ENCODE results near the gene ARV1.

ARV1 gene

GRCh38 chr1:230966358-230966873 lies 12.5 kb upstream of the ARV1 start:
- Histone ChIP-seq H2AFZ (ENCODE audit: low read depth, low read length) (no peak overlapping the region), H3K36me3 (replicated peaks; ENCODE audit: low read depth, low read length) (peaks cover 9% of the 10 kb centered on the region), H4K20me1 (ENCODE audit: insufficient read depth, low read length) (no peaks in the 10 kb centered on the region), H3K4me3 (ENCODE audit: low read length) (no peak overlapping the region), H3K27me3 (ENCODE audit: low read depth, low read length) (no peaks in the 10 kb centered on the region), H3K79me2 (ENCODE audit: low read length) (peaks cover 42% of the 10 kb centered on the region), H3K27ac (ENCODE audit: low read length) (no peak overlapping the region), H3K9me3 (ENCODE audit: insufficient read depth, low read length) (no peaks in the 10 kb centered on the region), H3K9ac (ENCODE audit: low read length) (no peak overlapping the region), H3K4me1 (ENCODE audit: low read length) (no peaks in the 10 kb centered on the region), H3K4me2 (ENCODE audit: low read length) (no peak overlapping the region)
- TF ChIP-seq CTCF (IDR thresholded peaks at IDR 0.05; ENCODE audit: low read depth, low read length) (no peak), EZH2phosphoT487 (IDR thresholded peaks at IDR 0.05; ENCODE audit: low read depth) (no peak)

- Histone ChIP-seq H3K79me2 (ENCODE audit: low read length) (peaks cover 49% of the 10 kb centered on the region), H4K20me1 (ENCODE audit: insufficient read depth, low read length) (no peaks in the 10 kb centered on the region)
Measured at GRCh38 chr1:230970432-230970831, 8.5 kb upstream of the ARV1 start.

GRCh38 chr1:230971771-230972170 lies 7.1 kb upstream of the ARV1 start:
- H2AFZ ChIP-seq (ENCODE audit: low read depth, low read length), result no peak overlapping the region
- H3K4me1 ChIP-seq (ENCODE audit: low read length), result peaks cover 16% of the 10 kb centered on the region
- no peak for TF ChIP-seq EZH2phosphoT487 (IDR thresholded peaks at IDR 0.05; ENCODE audit: low read depth)
- TF ChIP-seq CTCF (IDR thresholded peaks at IDR 0.05; ENCODE audit: low read depth, low read length), result no peak
- H3K4me2 ChIP-seq (ENCODE audit: low read length), result no peak overlapping the region
- H3K27me3 ChIP-seq (ENCODE audit: low read depth, low read length), result no peaks in the 10 kb centered on the region
- H3K9me3 ChIP-seq (ENCODE audit: insufficient read depth, low read length), result no peaks in the 10 kb centered on the region
- no peak overlapping the region for H3K27ac ChIP-seq (ENCODE audit: low read length)
- H3K79me2 ChIP-seq (ENCODE audit: low read length), result peaks cover 54% of the 10 kb centered on the region
- H3K36me3 ChIP-seq (replicated peaks; ENCODE audit: low read depth, low read length), result peaks cover 17% of the 10 kb centered on the region
- H3K9ac ChIP-seq (ENCODE audit: low read length), result no peak overlapping the region
- no peaks in the 10 kb centered on the region for H4K20me1 ChIP-seq (ENCODE audit: insufficient read depth, low read length)
- H3K4me3 ChIP-seq (ENCODE audit: low read length), result no peak overlapping the region

More at GRCh38 chr1:230970432-230970831, 8.5 kb upstream of the ARV1 start:
- peaks cover 12% of the 10 kb centered on the region for H3K36me3 ChIP-seq (replicated peaks; ENCODE audit: low read depth, low read length)
- no peaks in the 10 kb centered on the region for H3K9me3 ChIP-seq (ENCODE audit: insufficient read depth, low read length)
- no peak overlapping the region for H3K4me2 ChIP-seq (ENCODE audit: low read length)
- no peak overlapping the region for H3K4me3 ChIP-seq (ENCODE audit: low read length)
- H3K9ac ChIP-seq (ENCODE audit: low read length), result no peak overlapping the region
- H3K27ac ChIP-seq (ENCODE audit: low read length), result no peak overlapping the region
- no peak for TF ChIP-seq CTCF (IDR thresholded peaks at IDR 0.05; ENCODE audit: low read depth, low read length)
- no peak for TF ChIP-seq EZH2phosphoT487 (IDR thresholded peaks at IDR 0.05; ENCODE audit: low read depth)
- H3K27me3 ChIP-seq (ENCODE audit: low read depth, low read length), result no peaks in the 10 kb centered on the region
- H3K4me1 ChIP-seq (ENCODE audit: low read length), result peaks cover 14% of the 10 kb centered on the region
- H2AFZ ChIP-seq (ENCODE audit: low read depth, low read length), result no peak overlapping the region

- Histone ChIP-seq H3K4me2 (ENCODE audit: low read length) (peak overlapping the region; percentile 52), H3K27me3 (ENCODE audit: low read depth, low read length) (no peaks in the 10 kb centered on the region), H2AFZ (ENCODE audit: low read depth, low read length) (peak overlapping the region; percentile 17; the same call in 1 of the 2 replicates), H3K9me3 (ENCODE audit: insufficient read depth, low read length) (no peaks in the 10 kb centered on the region), H3K4me1 (ENCODE audit: low read length) (peaks cover 23% of the 10 kb centered on the region), H3K36me3 (replicated peaks; ENCODE audit: low read depth, low read length) (peaks cover 17% of the 10 kb centered on the region), H3K79me2 (ENCODE audit: low read length) (peaks cover 65% of the 10 kb centered on the region), H4K20me1 (ENCODE audit: insufficient read depth, low read length) (no peaks in the 10 kb centered on the region), H3K9ac (ENCODE audit: low read length) (peak overlapping the region; percentile 3; the same call in 1 of the 2 replicates), H3K27ac (ENCODE audit: low read length) (peak overlapping the region; percentile 55), H3K4me3 (ENCODE audit: low read length) (peak overlapping the region; percentile 8; the same call in 1 of the 2 replicates)
- TF ChIP-seq CTCF (IDR thresholded peaks at IDR 0.05; ENCODE audit: low read depth, low read length), result no peak
- TF ChIP-seq EZH2phosphoT487 (IDR thresholded peaks at IDR 0.05; ENCODE audit: low read depth), result no peak
Measured at GRCh38 chr1:230972855-230973271, 6.0 kb upstream of the ARV1 start.

Data from OCI-LY3 (cell line).